ENCODE results near the gene MEIKIN. TPM values are rescaled to one million over a fixed set of nuclear protein-coding genes. Genes with fewer than 3 reads are reported as not detected.

MEIKIN gene
- total RNA-seq, 1 donor: not detected

- H3K4me3 ChIP-seq (ENCODE audit: low read depth, low read length): no peak overlapping the region
- no peak for DNase-seq (ENCODE audit: low read depth)
- TF ChIP-seq CTCF (IDR thresholded peaks at IDR 0.05; ENCODE audit: insufficient read depth, low read length): no peak
Measured at GRCh38 chr5:131759704-131760103, 185.8 kb downstream of the MEIKIN start.

GRCh38 chr5:131758520-131758900 is 187.0 kb downstream of the MEIKIN start:
- DNase-seq (ENCODE audit: low read depth): peak; percentile 17
- H3K4me3 ChIP-seq (ENCODE audit: low read depth, low read length): no peak overlapping the region
- no peak for TF ChIP-seq CTCF (IDR thresholded peaks at IDR 0.05; ENCODE audit: insufficient read depth, low read length)

- no peak for DNase-seq (ENCODE audit: low read depth)
- no peak overlapping the region for H3K4me3 ChIP-seq (ENCODE audit: low read depth, low read length)
- TF ChIP-seq CTCF (IDR thresholded peaks at IDR 0.05; ENCODE audit: insufficient read depth, low read length): no peak
Measured at GRCh38 chr5:131757830-131758519, 187.5 kb downstream of the MEIKIN start.

Other genes with a start within 250 kb of the MEIKIN start
- gene FNIP1, start 148.6 kb downstream of the MEIKIN start, total RNA-seq (ENCODE audit: low replicate concordance): 99.9 and 125 TPM in 2 replicates
- not detected in 2 replicates for gene ACSL6, start 66.0 kb upstream of the MEIKIN start, total RNA-seq (ENCODE audit: low replicate concordance)
- not detected in 2 replicates for gene IL3, start 115.0 kb upstream of the MEIKIN start, total RNA-seq (ENCODE audit: low replicate concordance)
- not detected in 2 replicates for gene CSF2, start 128.1 kb upstream of the MEIKIN start, total RNA-seq (ENCODE audit: low replicate concordance)